Activated naive CD4-positive, alpha-beta T cell treated with anti-CD3 and anti-CD28 coated beads, Interleukin-2, amount 50 U/mL, for 72 hours (primary cell): ENCODE data around the gene TIAM1. TPM values are rescaled to one million over a fixed set of nuclear protein-coding genes. Genes with fewer than 3 reads are reported as not detected.

ENCODE experiments used
- ATAC-seq, 2 donors: fragments of 150-1000 bp; cut with Tn5 transposase; 2 replicates each; pipeline ENCODE4 v1.10.0; 2021; ENCODE audit warnings: mild to moderate bottlenecking in 2 of 2, moderate library complexity in 2 of 2
- DNase-seq, 2 donors: peaks; one replicate each; pipeline ENCODE4 v3.0.0; 2021 to 2022; ENCODE audit warnings: low spot score in 2 of 2
- H3K27ac Mint-ChIP-seq, 2 donors: one replicate each; pipeline ENCODE4 v1.8.0; 2022; ENCODE audit warnings: mild to moderate bottlenecking in 2 of 2, mixed read lengths in 2 of 2
- H3K36me3 Mint-ChIP-seq, 2 donors: one replicate each; pipeline ENCODE4 v1.8.0; 2022; ENCODE audit warnings: mixed read lengths in 2 of 2
- H3K9me3 Mint-ChIP-seq, 2 donors: one replicate each; pipeline ENCODE4 v1.8.0; 2022; ENCODE audit warnings: mixed read lengths in 2 of 2
- total RNA-seq, 2 donors: library from RNA; stranded (reverse); gene quantifications; one replicate each; pipeline ENCODE4 v1.2.3, GENCODE V29; 2022

TIAM1 gene
- total RNA-seq, 2 donors from 2014 or later: 43.7 to 70.6 TPM

DNA sequence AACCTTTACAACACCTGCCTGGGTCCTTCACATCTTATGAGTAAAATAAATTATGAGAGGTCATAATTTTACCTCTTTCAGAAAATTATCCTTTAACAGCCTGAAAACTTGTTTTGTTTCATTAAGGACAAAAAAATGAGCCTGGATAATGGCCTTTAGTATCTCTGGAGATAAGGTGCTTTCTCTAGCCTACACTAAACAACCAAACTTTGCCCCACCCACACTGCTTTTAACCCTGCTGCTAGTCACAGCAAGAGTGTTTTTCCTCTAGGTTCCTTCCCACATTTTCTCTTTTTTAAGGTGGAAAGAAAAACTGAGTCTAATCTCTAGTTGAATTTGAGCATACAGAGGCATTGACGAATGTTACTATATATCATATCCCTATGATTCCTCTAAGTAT is 204.0 kb downstream of the TIAM1 start:
- Mint-ChIP-seq H3K9me3 (no peaks in the 10 kb centered on the region), H3K27ac (no peak overlapping the region), H3K36me3 (peaks cover 45 to 52% of the 10 kb centered on the region in 2 donors)
- DNase-seq (no peak), ATAC-seq (no peak)

DNA sequence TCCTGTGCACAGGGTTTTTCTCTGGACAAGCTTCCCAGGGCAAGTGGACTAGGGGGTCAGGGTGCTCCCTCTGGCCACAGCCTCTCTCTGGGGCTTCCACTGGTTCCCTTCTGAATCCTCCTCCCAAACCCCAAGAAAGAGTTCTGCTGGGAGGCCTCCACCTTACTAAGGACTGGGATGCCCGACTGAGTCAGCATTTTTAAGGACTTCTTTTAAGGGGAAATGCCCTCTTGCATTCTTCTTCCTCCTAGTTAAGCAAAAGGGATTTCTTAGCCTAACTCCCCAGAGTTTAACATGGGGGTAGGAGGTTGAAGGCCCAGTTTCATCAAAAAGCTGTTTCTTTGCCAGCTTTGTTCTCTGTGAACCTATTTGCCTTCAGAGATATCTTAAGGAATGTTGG is 206.1 kb downstream of the TIAM1 start:
- Mint-ChIP-seq H3K36me3 (peaks cover 62 to 63% of the 10 kb centered on the region in 2 donors), H3K27ac (peak overlapping the region in 1 of 2 donors; percentile 3), H3K9me3 (no peaks in the 10 kb centered on the region)
- no peak for ATAC-seq
- DNase-seq: no peak

- Mint-ChIP-seq H3K9me3 (no peaks in the 10 kb centered on the region), H3K27ac (peak overlapping the region in 1 of 2 donors; percentile 76)
- DNase-seq: no peak
Measured at GRCh38 chr21:31136891-31137290, 207.2 kb downstream of the TIAM1 start.

DNA sequence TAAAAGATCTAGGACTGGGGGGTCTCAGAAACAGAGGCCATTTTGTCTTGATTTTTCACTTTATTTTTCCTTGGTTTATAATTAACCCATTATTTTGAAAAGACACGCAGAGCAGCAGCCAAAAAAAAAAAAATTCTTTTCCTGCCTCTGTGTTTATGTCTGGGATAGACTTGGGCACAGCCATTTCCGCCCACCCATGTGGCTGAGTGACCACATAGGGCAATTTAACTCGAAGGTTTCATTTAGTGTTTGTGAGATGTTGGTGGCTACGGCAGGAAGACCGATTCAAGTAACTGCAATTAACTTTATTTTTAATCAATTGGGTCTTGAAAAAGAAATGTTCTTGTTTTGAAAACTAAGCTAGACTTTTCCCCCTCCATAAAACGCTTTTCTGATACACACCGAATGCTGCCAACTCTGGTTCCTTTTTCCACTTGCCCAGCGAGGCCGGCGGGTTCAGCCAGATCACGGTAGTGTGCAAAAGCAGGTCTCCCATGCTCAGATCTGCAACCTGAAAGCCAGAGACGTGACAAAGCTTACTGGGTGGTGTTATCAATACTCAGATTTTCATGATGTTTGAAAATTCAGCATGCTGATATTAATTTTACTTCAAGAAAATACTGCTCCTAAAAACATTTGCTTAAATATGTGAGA is 208.4 kb downstream of the TIAM1 start:
- Mint-ChIP-seq H3K27ac (no peak overlapping the region), H3K36me3 (peaks cover 69 to 76% of the 10 kb centered on the region in 2 donors), H3K9me3 (no peaks in the 10 kb centered on the region)
- ATAC-seq (no peak), DNase-seq (no peak)

More at GRCh38 chr21:31136891-31137290, 207.2 kb downstream of the TIAM1 start:
- H3K36me3 Mint-ChIP-seq: peaks cover 68 to 73% of the 10 kb centered on the region in 2 donors
- ATAC-seq: no peak

DNA sequence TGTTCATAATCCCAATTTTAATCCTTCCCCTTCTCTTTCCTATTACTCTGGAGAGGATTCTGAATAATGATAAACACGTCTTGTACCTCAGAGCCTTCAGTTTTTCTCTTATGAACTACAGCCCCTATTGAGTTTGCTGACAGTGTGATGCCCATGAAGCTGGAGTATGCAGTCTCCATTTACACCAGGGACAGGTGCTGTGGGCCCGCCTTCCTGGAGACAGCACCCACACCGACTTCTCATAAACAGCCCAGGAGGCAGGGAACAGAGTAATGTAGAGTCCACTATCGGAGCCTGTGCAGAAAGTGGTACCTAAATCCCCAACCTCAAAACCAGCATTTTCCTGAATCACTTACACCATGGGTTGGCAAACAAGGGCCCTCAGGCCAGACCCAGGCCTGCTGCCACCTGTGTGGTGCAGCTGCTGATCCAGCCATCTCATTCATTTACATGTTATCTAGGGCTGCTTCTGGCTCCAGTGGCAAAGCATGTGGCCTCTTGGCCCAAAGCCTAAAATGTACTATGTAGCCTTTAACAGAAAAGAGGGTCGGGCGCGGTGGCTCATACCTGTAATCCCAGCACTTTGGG is 210.7 kb downstream of the TIAM1 start:
- peaks cover 71 to 86% of the 10 kb centered on the region in 2 donors for H3K36me3 Mint-ChIP-seq
- H3K27ac Mint-ChIP-seq: peak overlapping the region; percentile 45 to 87
- ATAC-seq: peak; percentile 25 to 39
- peak in 1 of 2 donors; percentile 14 for DNase-seq
- H3K9me3 Mint-ChIP-seq: no peaks in the 10 kb centered on the region

DNA sequence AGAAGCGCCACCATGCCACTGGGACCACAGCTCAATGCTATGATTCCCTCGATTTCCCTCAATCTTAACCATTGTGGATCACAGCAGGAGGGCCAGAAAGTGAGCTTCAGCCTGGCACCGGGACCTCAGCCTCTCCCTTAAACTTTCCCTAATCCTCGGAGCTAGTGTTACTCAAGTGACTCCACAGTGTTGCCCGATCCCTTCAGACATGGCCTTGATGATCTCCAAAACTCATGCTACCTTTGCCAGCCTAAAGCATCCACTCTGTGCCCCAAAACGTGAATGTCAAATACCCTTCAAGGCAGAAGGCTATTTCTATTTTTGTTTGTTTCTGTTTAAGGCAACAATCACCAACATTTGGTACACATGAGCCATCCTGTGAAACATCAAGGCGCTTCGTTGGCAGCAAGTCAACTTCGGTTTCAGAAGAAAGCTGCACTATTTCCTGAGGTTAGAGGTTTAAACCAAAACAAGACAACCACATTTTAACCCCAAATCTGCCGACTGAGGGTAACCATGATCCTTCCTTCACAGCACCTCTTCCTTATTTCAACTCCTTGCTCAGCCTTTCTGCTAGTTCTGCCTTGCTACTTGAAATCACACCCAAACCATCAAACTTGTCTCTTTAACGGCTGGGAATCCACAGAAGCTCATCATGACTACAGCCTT is 211.4 kb downstream of the TIAM1 start:
- Mint-ChIP-seq H3K36me3 (peaks cover 75 to 92% of the 10 kb centered on the region in 2 donors), H3K9me3 (no peaks in the 10 kb centered on the region), H3K27ac (peak overlapping the region; percentile 87 to 97)
- peak in 1 of 2 donors; percentile 64 for DNase-seq
- peak; percentile 70 to 71 for ATAC-seq

DNA sequence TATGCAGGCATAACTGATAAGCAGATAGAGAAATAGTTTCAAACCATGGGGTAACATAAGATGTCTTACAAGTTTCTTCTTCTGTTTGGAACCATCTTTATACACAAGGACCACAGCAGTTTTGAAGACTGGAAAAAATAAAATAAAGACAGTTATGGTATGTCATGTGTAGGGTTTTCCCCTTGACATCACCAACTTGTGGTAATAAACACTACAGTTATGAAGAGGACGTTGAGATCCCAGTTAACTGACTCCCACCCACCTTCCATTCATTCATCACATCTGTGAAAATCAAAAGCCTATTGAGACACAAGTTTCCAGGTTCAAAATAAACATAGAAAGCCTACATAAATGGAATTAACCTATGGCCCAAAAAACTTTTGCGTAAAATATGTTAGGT is 213.2 kb downstream of the TIAM1 start:
- ATAC-seq (peak; percentile 78 to 82), DNase-seq (no peak)
- H3K27ac Mint-ChIP-seq: peak overlapping the region; percentile 87 to 98
- no peaks in the 10 kb centered on the region for H3K9me3 Mint-ChIP-seq
- peaks cover 68 to 87% of the 10 kb centered on the region in 2 donors for H3K36me3 Mint-ChIP-seq

GRCh38 chr21:31128234-31128633 is 215.8 kb downstream of the TIAM1 start:
- DNase-seq: no peak
- H3K27ac Mint-ChIP-seq: no peak overlapping the region

GRCh38 chr21:31124010-31124409 is 220.1 kb downstream of the TIAM1 start:
- no peak for ATAC-seq
- peak overlapping the region in 1 of 2 donors; percentile 14 for H3K27ac Mint-ChIP-seq

More at GRCh38 chr21:31128234-31128633, 215.8 kb downstream of the TIAM1 start:
- ATAC-seq: no peak
- Mint-ChIP-seq H3K36me3 (peaks cover 45 to 68% of the 10 kb centered on the region in 2 donors), H3K9me3 (no peaks in the 10 kb centered on the region)

DNA sequence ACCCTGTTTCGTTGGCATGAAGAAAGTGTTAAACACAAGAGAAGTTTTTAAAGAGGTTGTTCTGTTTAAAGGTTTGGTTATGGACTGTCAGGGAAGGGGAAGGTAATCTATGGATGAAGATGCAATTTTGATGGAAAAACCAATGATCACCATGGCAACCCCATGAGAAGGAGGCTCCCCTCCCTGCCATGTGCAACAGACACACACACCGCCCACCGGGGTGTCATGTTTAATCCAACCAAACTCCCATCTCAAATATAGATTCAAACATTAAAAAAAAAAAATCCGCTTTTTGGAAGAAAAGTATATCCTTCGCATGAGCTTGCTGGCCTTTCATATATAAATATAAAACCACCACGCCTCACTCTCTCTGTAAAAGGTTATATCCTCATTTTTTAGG is 224.9 kb downstream of the TIAM1 start:
- Mint-ChIP-seq H3K36me3 (peaks cover 25 to 41% of the 10 kb centered on the region in 2 donors), H3K9me3 (no peaks in the 10 kb centered on the region), H3K27ac (no peak overlapping the region)
- DNase-seq: no peak
- no peak for ATAC-seq

More at GRCh38 chr21:31124010-31124409, 220.1 kb downstream of the TIAM1 start:
- Mint-ChIP-seq H3K36me3 (peaks cover 36 to 62% of the 10 kb centered on the region in 2 donors), H3K9me3 (no peaks in the 10 kb centered on the region)
- no peak for DNase-seq

- Mint-ChIP-seq H3K9me3 (no peaks in the 10 kb centered on the region), H3K27ac (peak overlapping the region in 1 of 2 donors; percentile 77), H3K36me3 (peaks cover 20 to 29% of the 10 kb centered on the region in 2 donors)
- ATAC-seq (peak; percentile 81 to 85), DNase-seq (no peak)
Measured at GRCh38 chr21:31117128-31117916, 226.7 kb downstream of the TIAM1 start.

- H3K27ac Mint-ChIP-seq: no peak overlapping the region
- H3K36me3 Mint-ChIP-seq: peaks cover 6 to 15% of the 10 kb centered on the region in 2 donors
- H3K9me3 Mint-ChIP-seq: no peaks in the 10 kb centered on the region
- ATAC-seq: peak in 1 of 2 donors; percentile 22
- DNase-seq: no peak
Measured at GRCh38 chr21:31115249-31115648, 228.8 kb downstream of the TIAM1 start.

- no peak overlapping the region for H3K27ac Mint-ChIP-seq
- peaks cover 0 to 5% of the 10 kb centered on the region in 2 donors for H3K36me3 Mint-ChIP-seq
- DNase-seq (no peak), ATAC-seq (peak in 1 of 2 donors; percentile 28)
- H3K9me3 Mint-ChIP-seq: no peaks in the 10 kb centered on the region
Measured at GRCh38 chr21:31111093-31111492, 233.0 kb downstream of the TIAM1 start.

GRCh38 chr21:31110430-31110829 is 233.6 kb downstream of the TIAM1 start:
- ATAC-seq (no peak), DNase-seq (no peak)
- Mint-ChIP-seq H3K36me3 (peaks cover under 1 to 12% of the 10 kb centered on the region in 2 donors), H3K27ac (peak overlapping the region in 1 of 2 donors; percentile 14), H3K9me3 (peaks cover 0 to under 1% of the 10 kb centered on the region in 2 donors)

DNA sequence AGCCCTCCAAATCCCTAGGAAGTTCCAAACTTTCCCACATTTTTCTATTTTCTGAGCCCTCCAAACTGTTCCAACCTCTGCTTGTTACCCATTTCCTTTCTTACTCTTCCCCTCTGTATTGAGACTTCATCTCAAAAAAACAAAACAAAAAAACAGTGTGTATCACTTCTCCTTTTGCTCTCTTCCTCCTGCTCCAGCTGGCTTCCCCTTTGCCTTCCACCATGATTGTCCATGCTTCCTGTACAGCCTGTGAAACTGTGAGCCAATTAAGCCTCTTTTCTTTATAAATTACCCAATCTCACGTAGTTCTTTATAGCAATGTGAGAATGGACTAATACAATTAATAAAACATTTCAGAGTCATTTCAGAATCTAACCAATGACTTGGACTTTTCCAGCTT is 236.2 kb downstream of the TIAM1 start:
- peaks cover 14 to 32% of the 10 kb centered on the region in 2 donors for H3K36me3 Mint-ChIP-seq
- H3K27ac Mint-ChIP-seq: no peak overlapping the region
- peaks cover 5 to 14% of the 10 kb centered on the region in 2 donors for H3K9me3 Mint-ChIP-seq
- no peak for ATAC-seq
- no peak for DNase-seq

- H3K27ac Mint-ChIP-seq: no peak overlapping the region
- H3K9me3 Mint-ChIP-seq: peaks cover 5 to 14% of the 10 kb centered on the region in 2 donors
- ATAC-seq (no peak), DNase-seq (no peak)
- H3K36me3 Mint-ChIP-seq: peaks cover 14 to 34% of the 10 kb centered on the region in 2 donors
Measured at GRCh38 chr21:31107176-31107785, 236.8 kb downstream of the TIAM1 start.
